Upper lobe of right lung (tissue), 1 donor: ENCODE results near the gene SYNGR1. TPM values are rescaled to one million over a fixed set of nuclear protein-coding genes. Genes with fewer than 3 reads are reported as not detected.
"Not testable (repeated sequence)": the region's sequence is repeated elsewhere in the genome, so short reads cannot be mapped to it uniquely, and the experiment has no call there.

Source experiments
- ATAC-seq: fragments of 200-7000 bp; cut with Tn5 transposase; one replicate; pipeline ENCODE4 v1.9.1; 2020; ENCODE audit warnings: mild to moderate bottlenecking, moderate library complexity
- DNase-seq: peaks from one replicate; pipeline ENCODE4 v3.0.0-alpha.2; 2020
- H3K27ac ChIP-seq: fragments of 200-600 bp; one replicate; pipeline ENCODE4 v1.8.0; 2022
- H3K27me3 ChIP-seq: fragments of 200-600 bp; one replicate; pipeline ENCODE4 v1.8.0; 2022; ENCODE audit warnings: mild to moderate bottlenecking
- H3K36me3 ChIP-seq: fragments of 200-600 bp; one replicate; pipeline ENCODE4 v1.8.0; 2022
- H3K4me1 ChIP-seq: fragments of 200-600 bp; one replicate; pipeline ENCODE4 v1.8.0; 2022
- H3K4me3 ChIP-seq: fragments of 200-600 bp; one replicate; pipeline ENCODE4 v1.8.0; 2022; ENCODE audit warnings: mild to moderate bottlenecking
- H3K9me3 ChIP-seq: fragments of 200-600 bp; one replicate; pipeline ENCODE4 v1.8.0; 2022
- intact Hi-C: fragments of 100-400 bp; cut with DNase I; formaldehyde crosslinking; loops from one replicate; pipeline ENCODE4 v1.11.0; 2022
- total RNA-seq: library from RNA; stranded (reverse); fragmentation: NEBNext Ultra II Directional; extraction: Animal tissue kit (Norgen Biotek cat#: 25700); gene quantifications from one replicate; pipeline ENCODE4 v1.2.1, GENCODE V29; 2021
- TF ChIP-seq, protein P1 (sequence below): fragments of 200-600 bp; IDR thresholded peaks from one replicate; pipeline ENCODE4 v1.8.0; 2022; ENCODE audit warnings: antibody characterized with exemption
- donor health status: DM: no; HTN: yes; CAD: no; lungs with severe emphysema.

SYNGR1 gene
- total RNA-seq, 1 donor from 2014 or later, result 14.0 TPM

DNA sequence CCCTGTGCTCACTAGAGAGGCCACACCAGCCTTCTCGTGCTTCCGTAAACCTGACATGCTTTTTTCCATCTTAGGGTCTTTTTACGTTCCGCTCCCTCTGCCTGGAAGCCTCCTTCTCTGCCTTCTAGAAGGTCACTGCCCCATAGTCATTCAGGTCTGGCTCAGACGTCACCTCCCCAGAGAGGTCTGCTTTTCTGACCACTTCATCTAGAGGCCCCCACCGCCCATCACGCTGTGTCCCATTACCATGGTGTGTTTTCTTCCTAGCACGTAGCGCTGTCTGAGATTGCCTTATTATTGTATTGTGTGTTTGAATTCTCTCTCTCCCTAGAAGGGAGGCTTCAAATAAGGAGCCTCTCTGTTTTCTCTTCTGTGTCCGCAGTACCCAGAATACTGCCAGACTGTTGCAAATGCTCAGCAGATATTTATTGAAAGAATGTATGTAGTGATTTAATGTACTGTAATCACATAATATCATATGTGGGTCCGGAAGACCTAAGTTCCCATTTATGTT, 59.8 kb downstream of the SYNGR1 start:
- DNase-seq, result no peak
- peaks cover 29% of the 10 kb centered on the region for H3K4me1 ChIP-seq
- intact Hi-C loops, result no loop called here
- H3K36me3 ChIP-seq, result peaks cover 6% of the 10 kb centered on the region
- H3K9me3 ChIP-seq, result no peaks in the 10 kb centered on the region
- no peaks in the 10 kb centered on the region for H3K27me3 ChIP-seq
- no peak overlapping the region for H3K4me3 ChIP-seq
- H3K27ac ChIP-seq, result no peak overlapping the region
- no peak for ATAC-seq
- TF ChIP-seq, protein P1, sequence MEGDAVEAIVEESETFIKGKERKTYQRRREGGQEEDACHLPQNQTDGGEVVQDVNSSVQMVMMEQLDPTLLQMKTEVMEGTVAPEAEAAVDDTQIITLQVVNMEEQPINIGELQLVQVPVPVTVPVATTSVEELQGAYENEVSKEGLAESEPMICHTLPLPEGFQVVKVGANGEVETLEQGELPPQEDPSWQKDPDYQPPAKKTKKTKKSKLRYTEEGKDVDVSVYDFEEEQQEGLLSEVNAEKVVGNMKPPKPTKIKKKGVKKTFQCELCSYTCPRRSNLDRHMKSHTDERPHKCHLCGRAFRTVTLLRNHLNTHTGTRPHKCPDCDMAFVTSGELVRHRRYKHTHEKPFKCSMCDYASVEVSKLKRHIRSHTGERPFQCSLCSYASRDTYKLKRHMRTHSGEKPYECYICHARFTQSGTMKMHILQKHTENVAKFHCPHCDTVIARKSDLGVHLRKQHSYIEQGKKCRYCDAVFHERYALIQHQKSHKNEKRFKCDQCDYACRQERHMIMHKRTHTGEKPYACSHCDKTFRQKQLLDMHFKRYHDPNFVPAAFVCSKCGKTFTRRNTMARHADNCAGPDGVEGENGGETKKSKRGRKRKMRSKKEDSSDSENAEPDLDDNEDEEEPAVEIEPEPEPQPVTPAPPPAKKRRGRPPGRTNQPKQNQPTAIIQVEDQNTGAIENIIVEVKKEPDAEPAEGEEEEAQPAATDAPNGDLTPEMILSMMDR, result no peak

DNA sequence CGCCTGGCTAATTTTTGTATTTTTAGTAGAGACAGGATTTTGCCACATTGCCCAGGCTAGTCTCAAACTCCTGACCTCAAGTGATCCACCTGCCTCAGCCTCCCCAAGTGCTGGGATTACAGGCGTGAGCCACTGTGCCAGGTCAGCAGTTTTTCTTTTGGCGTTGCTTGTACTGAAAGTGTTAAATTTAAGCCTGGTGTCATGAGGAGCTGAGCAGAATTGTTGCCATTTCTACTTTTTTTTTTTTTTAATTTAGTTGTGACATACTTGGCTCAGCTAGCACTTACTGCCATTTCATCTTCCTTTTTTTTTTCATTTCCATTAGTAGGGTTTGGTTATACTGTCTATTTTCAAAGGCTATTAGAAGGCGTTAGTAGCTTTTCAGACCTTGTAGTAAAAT, 60.5 kb downstream of the SYNGR1 start:
- H3K27ac ChIP-seq, result no peak overlapping the region
- H3K27me3 ChIP-seq, result no peaks in the 10 kb centered on the region
- peak; percentile 27 for ATAC-seq
- DNase-seq, result no peak
- peaks cover 10% of the 10 kb centered on the region for H3K36me3 ChIP-seq
- TF ChIP-seq, protein P1, result no peak
- no peaks in the 10 kb centered on the region for H3K9me3 ChIP-seq
- intact Hi-C loops, result no loop called here
- peaks cover 29% of the 10 kb centered on the region for H3K4me1 ChIP-seq
- no peak overlapping the region for H3K4me3 ChIP-seq

DNA sequence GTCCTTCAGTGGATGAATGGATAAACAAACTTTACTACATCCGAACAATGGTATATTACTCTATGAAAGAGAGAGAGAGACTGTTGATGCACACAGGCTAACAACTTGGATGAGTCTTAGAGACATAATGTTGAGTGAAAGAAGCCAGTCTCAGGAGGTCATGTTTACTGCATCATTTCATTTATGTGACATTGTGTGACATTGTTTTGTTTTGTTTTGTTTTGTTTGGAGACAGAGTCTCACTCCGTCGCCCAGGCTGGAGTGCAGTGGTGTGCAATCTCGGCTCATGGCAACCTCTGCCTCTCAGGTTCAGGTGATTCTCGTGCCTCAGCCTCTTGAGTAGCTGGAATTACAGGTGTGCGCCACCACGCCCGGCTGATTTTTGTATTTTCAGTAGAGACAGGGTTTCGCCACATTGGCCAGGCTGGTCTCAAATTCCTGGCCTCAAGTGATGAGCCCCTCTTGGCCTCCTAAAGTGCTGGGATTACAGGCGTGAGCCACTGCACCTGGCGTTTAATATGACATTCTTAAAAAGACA, 62.1 kb downstream of the SYNGR1 start:
- intact Hi-C loops, ATAC-seq, H3K9me3 ChIP-seq, H3K27ac ChIP-seq, H3K27me3 ChIP-seq, H3K4me3 ChIP-seq, DNase-seq: not testable (repeated sequence)
- Histone ChIP-seq H3K36me3 (peaks cover 26% of the 10 kb centered on the region), H3K4me1 (peaks cover 29% of the 10 kb centered on the region)

DNA sequence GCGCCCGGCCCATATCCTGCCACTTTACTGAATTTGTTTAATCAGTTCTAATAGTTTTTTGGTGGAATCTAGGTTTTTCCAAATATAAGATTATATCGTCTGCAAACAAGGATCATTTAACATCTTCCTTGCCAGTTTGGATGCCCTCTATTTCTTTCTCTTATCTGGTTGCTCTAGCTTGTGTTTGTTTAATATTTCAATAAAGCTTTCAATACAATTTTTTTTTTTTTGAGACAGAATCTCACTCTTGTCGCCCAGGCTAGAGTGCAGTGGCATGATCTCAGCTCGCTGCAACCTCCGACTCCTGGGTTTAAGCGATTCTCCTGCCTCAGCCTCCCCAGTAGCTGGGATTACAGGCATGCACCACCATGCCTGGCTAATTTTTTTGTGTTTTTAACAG, 63.4 kb downstream of the SYNGR1 start:
- H3K27ac ChIP-seq, H3K27me3 ChIP-seq, ATAC-seq, DNase-seq, H3K4me3 ChIP-seq, H3K9me3 ChIP-seq, intact Hi-C loops: not testable (repeated sequence)
- Histone ChIP-seq H3K36me3 (peaks cover 38% of the 10 kb centered on the region), H3K4me1 (peaks cover 23% of the 10 kb centered on the region)

DNA sequence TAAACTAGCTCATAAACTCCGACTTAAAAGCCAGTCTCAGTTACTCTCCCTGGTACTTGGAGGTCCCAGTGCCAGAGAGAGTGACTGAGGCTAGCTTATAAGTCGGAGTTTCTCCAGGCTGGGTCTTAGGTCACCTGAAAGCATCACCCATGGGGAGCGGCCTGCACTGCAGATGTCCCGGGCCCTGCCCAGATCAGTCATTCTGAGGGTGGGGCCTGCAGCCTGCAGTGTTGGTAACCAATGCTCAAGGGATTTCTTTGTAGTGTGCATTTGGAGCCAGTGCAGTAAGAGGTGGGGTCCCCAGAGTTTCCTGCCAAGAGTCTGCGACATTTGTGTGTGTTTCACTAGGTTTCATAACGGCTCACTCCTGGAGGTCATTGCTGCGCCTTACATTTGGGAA, 64.6 kb downstream of the SYNGR1 start:
- Histone ChIP-seq H3K27ac (no peak overlapping the region), H3K4me3 (no peak overlapping the region), H3K4me1 (peaks cover 20% of the 10 kb centered on the region), H3K9me3 (no peaks in the 10 kb centered on the region), H3K36me3 (peaks cover 48% of the 10 kb centered on the region), H3K27me3 (no peaks in the 10 kb centered on the region)
- TF ChIP-seq, protein P1, result no peak
- no peak for ATAC-seq
- no peak for DNase-seq
- intact Hi-C loops, result no loop called here

DNA sequence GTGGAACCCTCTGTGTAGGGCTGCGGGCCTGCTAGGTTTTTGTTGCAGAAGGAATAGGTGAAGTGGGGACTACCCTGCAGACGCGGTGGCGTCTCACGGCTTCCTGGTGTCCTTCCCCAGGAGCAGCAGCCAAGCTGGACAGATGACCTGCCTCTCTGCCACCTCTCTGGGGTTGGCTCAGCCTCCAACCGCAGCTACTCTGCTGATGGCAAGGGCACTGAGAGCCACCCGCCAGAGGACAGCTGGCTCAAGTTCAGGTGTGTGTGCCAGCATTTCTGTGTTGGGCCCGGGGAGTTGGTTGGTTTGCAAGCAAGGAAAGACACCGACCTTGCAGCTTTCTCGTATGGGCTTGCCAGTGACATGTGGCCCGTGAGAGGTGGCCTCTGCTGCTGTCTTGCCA, 65.1 kb downstream of the SYNGR1 start:
- intact Hi-C loops, result no loop called here
- H3K27me3 ChIP-seq, result no peaks in the 10 kb centered on the region
- H3K4me1 ChIP-seq, result peaks cover 17% of the 10 kb centered on the region
- H3K27ac ChIP-seq, result no peak overlapping the region
- no peak for ATAC-seq
- peaks cover 49% of the 10 kb centered on the region for H3K36me3 ChIP-seq
- H3K9me3 ChIP-seq, result no peaks in the 10 kb centered on the region
- TF ChIP-seq, protein P1, result no peak
- DNase-seq, result no peak
- no peak overlapping the region for H3K4me3 ChIP-seq

GRCh38 chr22:39415506-39415905, 65.7 kb downstream of the SYNGR1 start:
- H3K4me3 ChIP-seq, result no peak overlapping the region
- TF ChIP-seq, protein P1, result no peak
- intact Hi-C loops, result no loop called here
- no peaks in the 10 kb centered on the region for H3K27me3 ChIP-seq
- H3K9me3 ChIP-seq, result no peaks in the 10 kb centered on the region
- no peak for ATAC-seq
- no peak overlapping the region for H3K27ac ChIP-seq
- peaks cover 55% of the 10 kb centered on the region for H3K36me3 ChIP-seq
- peaks cover 10% of the 10 kb centered on the region for H3K4me1 ChIP-seq
- no peak for DNase-seq
